Effector memory CD8-positive, alpha-beta T cell (primary cell): ENCODE results near the gene PKHD1.

Source experiments
- ATAC-seq: fragments of 150-1000 bp; cut with Tn5 transposase; replicated peaks from 2 replicates; pipeline ENCODE4 v1.10.0; 2021; ENCODE audit warnings: mild to moderate bottlenecking, moderate library complexity
- DNase-seq, 3 experiments: peaks; one replicate each; pipeline ENCODE4 v3.0.0; 2021
- H3K27ac Mint-ChIP-seq, 2 donors: one replicate each; pipeline ENCODE4 v1.8.0; 2022; ENCODE audit warnings: mild to moderate bottlenecking in 2 of 2, mixed read lengths in 2 of 2, moderate library complexity in 2 of 2
- H3K27me3 Mint-ChIP-seq, 2 donors: one replicate each; pipeline ENCODE4 v1.8.0; 2022; ENCODE audit warnings: mixed read lengths in 2 of 2
- H3K36me3 Mint-ChIP-seq: one replicate; pipeline ENCODE4 v1.8.0; 2022; ENCODE audit warnings: mild to moderate bottlenecking, moderate library complexity, mixed read lengths; ENCODE audit not compliant: insufficient read depth
- H3K4me1 Mint-ChIP-seq, 2 donors: one replicate each; pipeline ENCODE4 v1.8.0; 2022; ENCODE audit warnings: low read depth in 2 of 2, mixed read lengths in 2 of 2
- H3K4me3 Mint-ChIP-seq, 2 donors: one replicate each; pipeline ENCODE4 v1.8.0; 2022; ENCODE audit warnings: mild to moderate bottlenecking in 2 of 2, mixed read lengths in 2 of 2, moderate library complexity in 2 of 2
- H3K9me3 Mint-ChIP-seq, 2 donors: one replicate each; pipeline ENCODE4 v1.8.0; 2022; ENCODE audit warnings: mixed read lengths in 2 of 2

The PKHD1 gene

GRCh38 chr6:52124126-52125121 is 37.0 kb upstream of the PKHD1 start:
- H3K27me3 Mint-ChIP-seq, result peaks cover 59 to 60% of the 10 kb centered on the region in 2 donors
- H3K36me3 Mint-ChIP-seq, result no peaks in the 10 kb centered on the region
- no peak for DNase-seq
- no peak for ATAC-seq
- H3K4me1 Mint-ChIP-seq, result no peaks in the 10 kb centered on the region
- H3K9me3 Mint-ChIP-seq, result no peaks in the 10 kb centered on the region
- H3K4me3 Mint-ChIP-seq, result no peak overlapping the region
- no peak overlapping the region for H3K27ac Mint-ChIP-seq

GRCh38 chr6:52123251-52123650 is 35.8 kb upstream of the PKHD1 start:
- Mint-ChIP-seq H3K27me3 (peaks cover 54 to 55% of the 10 kb centered on the region in 2 donors), H3K9me3 (peaks cover 3 to 4% of the 10 kb centered on the region in 2 donors), H3K4me3 (no peak overlapping the region), H3K4me1 (no peaks in the 10 kb centered on the region), H3K36me3 (no peaks in the 10 kb centered on the region), H3K27ac (no peak overlapping the region)
- no peak for ATAC-seq
- DNase-seq, result no peak

GRCh38 chr6:52117352-52117751 is 29.9 kb upstream of the PKHD1 start:
- Mint-ChIP-seq H3K36me3 (no peaks in the 10 kb centered on the region), H3K27me3 (peaks cover 15 to 31% of the 10 kb centered on the region in 2 donors), H3K4me3 (no peak overlapping the region), H3K9me3 (peaks cover 3 to 6% of the 10 kb centered on the region in 2 donors), H3K4me1 (no peaks in the 10 kb centered on the region), H3K27ac (no peak overlapping the region)
- ATAC-seq (no peak), DNase-seq (no peak)

GRCh38 chr6:52116605-52116948 is 29.2 kb upstream of the PKHD1 start:
- no peak for DNase-seq
- Mint-ChIP-seq H3K27ac (no peak overlapping the region), H3K4me3 (no peak overlapping the region), H3K4me1 (no peaks in the 10 kb centered on the region), H3K9me3 (peaks cover 3 to 13% of the 10 kb centered on the region in 2 donors), H3K27me3 (peaks cover 21 to 34% of the 10 kb centered on the region in 2 donors), H3K36me3 (no peaks in the 10 kb centered on the region)
- no peak for ATAC-seq

GRCh38 chr6:52115891-52116604 is 28.6 kb upstream of the PKHD1 start:
- no peak overlapping the region for H3K4me3 Mint-ChIP-seq
- H3K27ac Mint-ChIP-seq, result no peak overlapping the region
- H3K9me3 Mint-ChIP-seq, result peaks cover 3 to 13% of the 10 kb centered on the region in 2 donors
- peaks cover 26 to 34% of the 10 kb centered on the region in 2 donors for H3K27me3 Mint-ChIP-seq
- DNase-seq (no peak), ATAC-seq (no peak)
- no peaks in the 10 kb centered on the region for H3K36me3 Mint-ChIP-seq
- no peaks in the 10 kb centered on the region for H3K4me1 Mint-ChIP-seq

- no peak overlapping the region for H3K27ac Mint-ChIP-seq
- no peaks in the 10 kb centered on the region for H3K36me3 Mint-ChIP-seq
- H3K4me3 Mint-ChIP-seq, result no peak overlapping the region
- DNase-seq (no peak), ATAC-seq (no peak)
- peaks cover 3 to 13% of the 10 kb centered on the region in 2 donors for H3K9me3 Mint-ChIP-seq
- H3K27me3 Mint-ChIP-seq, result peaks cover 26 to 34% of the 10 kb centered on the region in 2 donors
- H3K4me1 Mint-ChIP-seq, result no peaks in the 10 kb centered on the region
These were observed 27.8 kb upstream of the PKHD1 start for GRCh38 chr6:52115145-52115741.

- H3K27ac Mint-ChIP-seq, result no peak overlapping the region
- H3K4me3 Mint-ChIP-seq, result no peak overlapping the region
- H3K27me3 Mint-ChIP-seq, result peaks cover 35 to 50% of the 10 kb centered on the region in 2 donors
- DNase-seq (no peak), ATAC-seq (no peak)
- H3K9me3 Mint-ChIP-seq, result peaks cover 0 to 8% of the 10 kb centered on the region in 2 donors
- no peaks in the 10 kb centered on the region for H3K36me3 Mint-ChIP-seq
- no peaks in the 10 kb centered on the region for H3K4me1 Mint-ChIP-seq
These were observed 21.8 kb upstream of the PKHD1 start for GRCh38 chr6:52109171-52109571.

GRCh38 chr6:52108128-52108527 is 20.7 kb upstream of the PKHD1 start:
- Mint-ChIP-seq H3K36me3 (no peaks in the 10 kb centered on the region), H3K27ac (no peak overlapping the region), H3K27me3 (peaks cover 35 to 61% of the 10 kb centered on the region in 2 donors), H3K9me3 (peaks cover 0 to 8% of the 10 kb centered on the region in 2 donors), H3K4me1 (no peaks in the 10 kb centered on the region), H3K4me3 (no peak overlapping the region)
- DNase-seq, result no peak
- ATAC-seq, result no peak

- Mint-ChIP-seq H3K27me3 (peaks cover 32 to 66% of the 10 kb centered on the region in 2 donors), H3K9me3 (peaks cover 0 to 3% of the 10 kb centered on the region in 2 donors), H3K4me3 (no peak overlapping the region), H3K36me3 (no peaks in the 10 kb centered on the region), H3K4me1 (no peaks in the 10 kb centered on the region), H3K27ac (no peak overlapping the region)
- DNase-seq (no peak), ATAC-seq (no peak)
These were observed 19.6 kb upstream of the PKHD1 start for GRCh38 chr6:52106994-52107393.

- no peak overlapping the region for H3K27ac Mint-ChIP-seq
- no peak for DNase-seq
- no peaks in the 10 kb centered on the region for H3K9me3 Mint-ChIP-seq
- no peak overlapping the region for H3K4me3 Mint-ChIP-seq
- ATAC-seq, result no peak
- no peaks in the 10 kb centered on the region for H3K36me3 Mint-ChIP-seq
- H3K4me1 Mint-ChIP-seq, result no peaks in the 10 kb centered on the region
- H3K27me3 Mint-ChIP-seq, result peaks cover 43 to 76% of the 10 kb centered on the region in 2 donors
These were observed 17.6 kb upstream of the PKHD1 start for GRCh38 chr6:52104979-52105378.

- Mint-ChIP-seq H3K27me3 (peaks cover 43 to 76% of the 10 kb centered on the region in 2 donors), H3K9me3 (no peaks in the 10 kb centered on the region)
- ATAC-seq, result no peak
These were observed 16.2 kb upstream of the PKHD1 start for GRCh38 chr6:52103623-52104022.

GRCh38 chr6:52102405-52102804 is 15.0 kb upstream of the PKHD1 start:
- no peak for DNase-seq
- Mint-ChIP-seq H3K36me3 (no peaks in the 10 kb centered on the region), H3K27me3 (peaks cover 42 to 72% of the 10 kb centered on the region in 2 donors), H3K4me1 (no peaks in the 10 kb centered on the region), H3K9me3 (no peaks in the 10 kb centered on the region), H3K4me3 (no peak overlapping the region), H3K27ac (no peak overlapping the region)
- ATAC-seq, result no peak

More at GRCh38 chr6:52103623-52104022, 16.2 kb upstream of the PKHD1 start:
- H3K27ac Mint-ChIP-seq, result no peak overlapping the region
- H3K4me3 Mint-ChIP-seq, result no peak overlapping the region
- H3K4me1 Mint-ChIP-seq, result no peaks in the 10 kb centered on the region
- no peaks in the 10 kb centered on the region for H3K36me3 Mint-ChIP-seq
- no peak for DNase-seq

- Mint-ChIP-seq H3K27me3 (peaks cover 49 to 53% of the 10 kb centered on the region in 2 donors), H3K27ac (no peak overlapping the region), H3K36me3 (no peaks in the 10 kb centered on the region), H3K4me3 (no peak overlapping the region), H3K4me1 (no peaks in the 10 kb centered on the region), H3K9me3 (no peaks in the 10 kb centered on the region)
- ATAC-seq (no peak), DNase-seq (no peak)
These were observed 11.3 kb upstream of the PKHD1 start for GRCh38 chr6:52098721-52099120.
